Smooth muscle cell of the brain vasculature (primary cell): Measurements from ENCODE around the gene ACIN1.

ENCODE experiments used
- DNase-seq: peaks from one replicate; pipeline ENCODE4 v3.0.0-alpha.2; 2012; ENCODE audit warnings: low read depth, low spot score

ACIN1 gene

DNA sequence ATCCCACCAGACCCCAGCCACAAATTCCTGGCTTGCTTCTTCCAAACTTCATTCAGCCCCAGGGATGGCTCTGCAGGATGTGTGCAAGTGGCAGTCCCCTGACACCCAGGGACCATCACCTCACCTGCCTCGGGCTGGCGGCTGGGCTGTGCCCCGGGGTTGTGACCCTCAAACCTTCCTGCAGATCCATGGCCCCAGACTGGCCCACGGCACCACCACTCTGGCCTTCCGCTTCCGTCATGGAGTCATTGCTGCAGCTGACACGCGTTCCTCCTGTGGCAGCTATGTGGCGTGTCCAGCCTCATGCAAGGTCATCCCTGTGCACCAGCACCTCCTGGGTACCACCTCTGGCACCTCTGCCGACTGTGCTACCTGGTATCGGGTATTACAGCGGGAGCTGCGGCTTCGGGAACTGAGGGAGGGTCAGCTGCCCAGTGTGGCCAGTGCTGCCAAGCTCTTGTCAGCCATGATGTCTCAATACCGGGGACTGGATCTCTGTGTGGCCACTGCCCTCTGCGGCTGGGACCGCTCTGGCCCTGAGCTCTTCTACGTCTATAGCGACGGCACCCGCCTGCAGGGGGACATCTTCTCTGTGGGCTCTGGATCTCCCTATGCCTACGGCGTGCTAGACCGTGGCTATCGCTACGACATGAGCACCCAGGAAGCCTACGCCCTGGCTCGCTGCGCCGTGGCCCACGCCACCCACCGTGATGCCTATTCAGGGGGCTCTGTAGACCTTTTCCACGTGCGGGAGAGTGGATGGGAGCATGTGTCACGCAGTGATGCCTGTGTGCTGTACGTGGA is 52.6 kb downstream of the ACIN1 start, which contains the start of gene PSMB11:
Gene PSMB11 (plus strand): TSS at position 51 of the 804 bp plus-strand sequence. CDS start 14 bp downstream, at position 65.
- DNase-seq, result no peak

DNA sequence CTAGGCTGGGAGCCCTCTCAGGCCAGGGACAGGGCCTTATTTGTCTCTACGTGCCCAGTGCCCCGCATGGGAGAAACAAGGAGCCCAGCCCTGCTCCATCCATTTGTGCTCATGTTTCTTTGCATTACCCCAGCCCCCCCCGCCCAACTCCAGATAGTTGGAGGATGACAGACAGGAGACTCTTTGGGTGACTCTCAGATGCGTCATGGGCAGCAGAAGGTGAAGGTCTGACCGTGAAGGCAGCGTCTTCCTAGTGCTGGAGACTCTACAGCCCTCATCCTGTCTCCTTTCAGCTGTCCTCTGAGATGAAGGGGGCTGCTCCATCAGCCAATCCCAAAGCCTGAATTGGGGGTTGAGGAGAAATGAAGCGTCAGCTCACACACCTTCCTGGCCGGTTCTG is 53.2 kb downstream of the ACIN1 start:
- DNase-seq, result no peak

DNA sequence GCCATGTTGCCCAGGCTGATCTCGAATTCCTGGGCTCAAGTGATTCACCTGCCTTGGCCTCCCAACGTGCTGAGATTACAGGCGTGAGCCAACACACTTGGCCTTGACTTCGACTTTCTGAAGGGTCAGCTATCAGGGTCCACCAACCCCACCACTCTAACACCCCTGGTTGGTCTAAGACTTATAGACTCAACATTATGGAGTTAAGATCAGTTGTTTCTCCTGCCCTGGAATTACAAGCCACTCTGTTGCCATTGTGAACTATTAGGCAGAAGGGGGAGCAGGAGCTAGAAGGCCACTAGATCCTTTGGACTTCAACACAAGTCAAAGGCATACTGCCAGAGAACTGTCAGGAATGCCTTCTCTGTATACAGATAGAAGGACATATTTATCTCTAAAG is 54.8 kb downstream of the ACIN1 start:
- DNase-seq, result no peak

DNA sequence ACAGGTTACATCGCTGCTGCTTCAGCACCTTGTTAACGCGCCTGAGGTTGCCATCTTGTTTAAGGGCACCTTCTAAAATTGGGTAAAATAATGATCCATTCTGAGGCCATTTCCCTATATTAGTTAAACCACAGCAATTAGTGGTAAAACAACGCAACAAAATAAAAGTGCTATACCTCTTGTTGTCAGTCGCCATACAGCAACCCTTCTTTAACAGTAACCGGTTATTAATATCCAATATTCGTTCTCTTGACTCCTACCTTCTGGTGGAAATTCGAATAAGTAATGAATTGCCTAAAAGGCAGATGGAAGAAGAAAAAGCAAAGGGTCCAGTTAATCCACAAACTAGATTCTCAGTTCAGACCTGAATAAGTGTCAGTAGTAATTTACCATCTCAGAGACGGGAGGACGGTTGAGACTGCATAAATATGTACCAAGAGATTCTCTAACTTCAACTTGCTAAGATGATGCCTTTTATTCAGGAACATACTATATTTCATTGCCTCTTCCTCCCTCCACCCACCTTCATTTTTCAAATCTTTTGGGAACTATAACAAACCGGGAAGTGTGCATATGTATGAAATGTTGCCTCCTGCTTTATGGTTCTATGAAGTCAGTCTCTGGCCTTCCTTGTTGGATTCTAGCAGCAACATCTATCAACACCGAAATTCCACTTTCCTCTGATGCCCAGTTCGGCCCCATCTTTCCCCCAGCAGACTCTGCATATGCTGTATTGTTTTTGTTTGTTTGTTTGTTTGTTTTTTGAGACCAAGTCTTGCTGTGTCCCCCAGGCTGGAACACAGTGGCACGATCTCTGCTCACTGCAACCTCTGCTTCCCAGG is 59.4 kb downstream of the ACIN1 start:
- DNase-seq, result no peak

DNA sequence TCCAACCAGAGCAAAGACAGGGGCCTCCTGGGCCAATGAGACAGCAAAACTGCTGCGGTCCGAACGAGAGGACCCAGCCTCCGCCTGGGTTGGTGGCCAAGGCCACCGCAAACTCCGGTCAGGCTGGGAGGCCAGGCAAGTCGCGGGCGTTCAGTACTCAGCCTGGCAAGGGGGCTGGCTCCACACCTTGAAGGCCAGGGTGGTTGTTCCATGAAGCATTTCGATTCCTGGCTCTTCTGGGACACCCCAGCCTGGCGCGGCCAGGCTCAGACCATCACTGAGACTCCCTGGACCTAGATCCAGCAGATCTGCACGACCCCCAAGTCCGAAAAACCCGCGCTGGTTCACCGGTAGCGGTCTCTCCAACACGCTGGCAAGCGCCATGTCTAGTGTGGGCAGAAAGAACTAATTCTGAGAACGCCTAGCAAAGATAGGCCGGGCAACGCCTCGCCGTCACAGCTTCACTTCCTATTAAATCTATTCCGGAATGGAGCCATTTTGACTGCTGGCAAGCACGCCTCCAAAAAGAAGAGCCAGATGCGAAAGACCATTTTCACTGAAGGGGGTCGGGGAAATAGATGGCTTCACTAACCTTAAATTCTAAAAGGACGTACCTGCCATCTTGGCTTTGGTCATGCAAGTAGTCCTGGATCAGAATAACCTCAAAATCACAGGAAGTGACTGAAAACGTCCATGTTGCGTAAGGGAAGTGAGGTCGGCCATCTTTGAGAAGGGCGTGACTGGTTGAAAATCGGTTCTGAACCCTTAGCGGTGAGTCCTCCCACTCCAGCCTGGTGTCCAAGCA is 60.2 kb downstream of the ACIN1 start, which contains the start of gene PSMB5:
Gene PSMB5 (minus strand): TSS at position 403 of the 805 bp plus-strand sequence. CDS start 19 bp downstream, at position 384.
- peak; percentile 87 for DNase-seq

DNA sequence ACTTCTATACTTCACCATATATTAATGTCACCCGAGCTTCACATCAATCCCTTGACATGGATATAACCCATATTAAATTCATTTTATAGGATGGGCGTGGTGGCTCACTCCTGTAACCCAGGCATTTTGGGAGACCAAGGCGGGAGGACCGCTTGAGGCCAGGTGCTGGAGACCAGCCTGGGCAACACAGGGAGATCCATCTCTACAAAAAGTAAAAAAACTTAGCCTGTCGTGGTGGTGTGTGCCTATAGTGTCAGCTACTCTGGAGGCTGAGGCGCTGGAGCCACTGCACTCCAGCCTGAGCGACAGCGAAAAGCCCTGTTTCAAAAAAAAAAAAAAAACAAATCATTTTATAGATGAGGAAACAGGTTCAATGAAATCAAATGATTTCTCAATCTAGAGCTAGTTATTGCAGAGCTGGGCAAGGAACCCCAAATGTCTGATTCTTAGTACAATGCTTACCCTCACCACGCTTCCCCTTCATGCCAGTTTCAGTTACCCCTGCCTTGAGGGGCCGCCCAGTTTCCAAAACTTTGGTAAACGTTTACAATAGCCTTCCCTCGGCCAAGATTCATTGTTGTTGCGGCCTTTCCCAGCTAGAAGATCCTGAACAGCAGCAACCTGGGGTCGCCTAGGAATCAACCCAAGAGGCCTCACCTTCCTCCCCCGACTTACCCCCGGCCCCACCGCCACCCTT is 61.0 kb downstream of the ACIN1 start:
- no peak for DNase-seq

DNA sequence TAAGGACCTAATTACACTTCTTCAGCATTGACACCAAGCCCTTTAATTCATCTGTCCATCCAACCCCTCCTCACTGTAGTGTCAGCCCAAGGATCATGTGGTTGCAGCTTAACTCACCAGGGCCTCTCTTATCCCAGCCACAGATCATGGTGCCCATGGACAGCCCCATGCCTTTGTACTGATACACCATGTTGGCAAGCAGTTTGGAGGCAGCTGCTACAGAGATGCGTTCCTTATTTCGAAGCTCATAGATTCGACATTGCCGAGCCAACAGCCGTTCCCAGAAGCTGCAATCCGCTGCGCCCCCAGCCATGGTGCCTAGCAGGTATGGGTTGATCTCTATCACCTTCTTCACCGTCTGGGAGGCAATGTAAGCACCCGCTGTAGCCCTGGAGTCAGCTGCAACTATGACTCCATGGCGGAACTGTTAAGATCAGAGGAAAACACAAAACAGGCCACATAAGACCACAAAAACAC is 61.6 kb downstream of the ACIN1 start:
- DNase-seq, result no peak

DNA sequence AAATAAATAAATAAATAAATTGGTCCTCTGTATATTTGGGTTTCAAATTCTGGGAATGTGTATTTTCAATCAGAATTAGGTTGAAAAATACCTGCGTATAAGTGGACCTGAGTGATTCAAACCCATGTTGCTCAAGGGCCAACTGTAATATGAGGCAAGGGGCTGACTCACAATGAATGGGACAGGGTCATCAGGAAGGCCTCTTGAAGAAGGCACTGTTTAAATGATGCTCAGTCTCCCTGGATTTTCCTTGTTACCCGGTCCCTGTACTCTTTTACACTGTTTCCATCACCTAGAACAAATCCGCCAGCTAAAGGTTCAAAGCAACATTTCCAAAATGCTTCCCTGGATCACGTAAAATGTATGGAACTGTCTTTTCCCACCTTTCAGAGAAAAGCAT is 64.0 kb downstream of the ACIN1 start:
- DNase-seq, result no peak

DNA sequence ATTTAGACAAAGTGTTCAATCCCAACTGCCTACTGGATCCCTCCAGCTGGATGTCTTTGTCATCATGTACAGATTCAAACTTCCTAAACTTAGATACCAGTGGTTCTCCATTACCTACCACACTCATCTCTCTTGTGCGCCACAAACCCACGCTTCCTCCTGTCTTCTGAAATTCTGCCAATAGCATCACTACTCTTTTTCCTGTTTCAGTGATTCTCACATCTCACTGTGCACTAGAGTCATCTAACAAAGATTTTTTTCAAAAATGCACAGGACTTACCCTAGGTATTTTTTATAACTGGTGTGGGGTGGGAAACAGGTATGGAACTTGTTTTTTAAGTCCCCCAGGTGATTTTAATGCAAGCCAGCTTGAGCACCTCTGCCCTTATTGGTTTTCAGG is 66.1 kb downstream of the ACIN1 start:
- no peak for DNase-seq

DNA sequence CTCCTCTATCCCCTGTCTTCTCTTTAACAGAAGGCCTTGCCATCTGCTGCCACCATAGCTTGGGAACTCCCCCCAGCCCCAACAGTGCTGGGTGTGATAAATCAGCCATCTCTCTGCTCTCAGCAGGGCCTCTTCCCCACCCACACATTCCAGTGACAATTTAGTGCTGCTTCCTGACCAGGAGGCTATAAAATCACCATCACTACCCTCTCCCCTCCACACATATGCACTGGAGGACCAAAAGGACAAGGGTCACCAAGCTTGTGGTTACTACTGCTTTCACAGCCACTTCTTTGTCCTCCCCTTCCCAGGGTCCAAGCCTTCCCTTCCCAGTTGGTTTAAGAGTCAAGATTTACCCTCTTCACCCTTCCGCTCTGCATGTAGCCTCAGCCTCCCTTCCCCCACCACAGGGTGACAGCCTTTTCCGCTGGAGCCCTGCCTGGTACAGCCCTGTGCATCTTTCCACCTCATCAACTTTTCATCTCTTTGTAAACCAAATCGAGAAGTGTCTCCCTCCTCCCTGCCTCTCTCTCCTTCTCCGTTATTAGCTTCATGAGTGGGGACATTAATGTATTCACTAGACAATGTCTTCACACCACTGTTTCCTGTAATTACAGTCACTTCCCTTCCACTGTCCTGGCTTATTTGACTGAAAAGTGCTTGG is 69.7 kb downstream of the ACIN1 start:
- no peak for DNase-seq

DNA sequence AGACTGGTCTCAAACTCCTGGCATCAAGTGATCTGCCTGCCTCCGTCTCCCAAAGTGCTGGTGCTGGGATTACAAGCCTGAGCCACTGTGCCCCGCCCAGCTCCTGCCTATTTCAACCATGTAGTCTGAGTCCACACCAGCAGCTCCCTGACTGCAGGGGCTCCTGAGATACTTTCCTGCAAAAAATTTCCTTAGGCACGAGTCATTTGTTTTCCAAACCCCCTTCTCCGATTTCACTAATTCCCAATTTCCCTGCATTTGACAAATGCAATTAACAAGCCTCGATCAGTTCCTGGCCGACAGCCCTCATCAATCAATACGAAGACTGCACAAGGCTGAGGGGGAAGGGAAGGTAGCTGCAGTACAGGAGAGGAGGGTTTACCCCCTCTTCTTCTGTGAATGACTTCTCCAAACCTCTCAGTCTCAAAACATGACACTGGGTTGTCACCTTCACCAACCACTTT is 70.3 kb downstream of the ACIN1 start:
- DNase-seq, result no peak

DNA sequence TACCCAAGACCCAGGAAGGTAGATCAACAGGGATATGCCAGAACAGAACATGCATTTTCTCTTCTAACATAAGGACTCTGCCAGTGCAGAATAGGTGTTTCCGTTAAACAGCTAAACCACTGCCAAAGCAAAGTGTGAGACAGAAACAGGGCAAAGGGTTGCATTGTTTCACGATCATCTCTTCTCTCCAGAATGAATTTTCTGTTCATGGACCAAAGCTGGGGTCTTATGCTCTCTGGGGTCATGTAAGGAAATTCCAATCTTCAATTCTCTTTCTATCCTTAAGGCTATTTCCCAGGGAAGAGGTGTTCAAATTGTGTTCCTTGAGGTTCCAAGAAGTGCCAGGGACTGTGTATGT is 71.2 kb downstream of the ACIN1 start:
- no peak for DNase-seq

DNA sequence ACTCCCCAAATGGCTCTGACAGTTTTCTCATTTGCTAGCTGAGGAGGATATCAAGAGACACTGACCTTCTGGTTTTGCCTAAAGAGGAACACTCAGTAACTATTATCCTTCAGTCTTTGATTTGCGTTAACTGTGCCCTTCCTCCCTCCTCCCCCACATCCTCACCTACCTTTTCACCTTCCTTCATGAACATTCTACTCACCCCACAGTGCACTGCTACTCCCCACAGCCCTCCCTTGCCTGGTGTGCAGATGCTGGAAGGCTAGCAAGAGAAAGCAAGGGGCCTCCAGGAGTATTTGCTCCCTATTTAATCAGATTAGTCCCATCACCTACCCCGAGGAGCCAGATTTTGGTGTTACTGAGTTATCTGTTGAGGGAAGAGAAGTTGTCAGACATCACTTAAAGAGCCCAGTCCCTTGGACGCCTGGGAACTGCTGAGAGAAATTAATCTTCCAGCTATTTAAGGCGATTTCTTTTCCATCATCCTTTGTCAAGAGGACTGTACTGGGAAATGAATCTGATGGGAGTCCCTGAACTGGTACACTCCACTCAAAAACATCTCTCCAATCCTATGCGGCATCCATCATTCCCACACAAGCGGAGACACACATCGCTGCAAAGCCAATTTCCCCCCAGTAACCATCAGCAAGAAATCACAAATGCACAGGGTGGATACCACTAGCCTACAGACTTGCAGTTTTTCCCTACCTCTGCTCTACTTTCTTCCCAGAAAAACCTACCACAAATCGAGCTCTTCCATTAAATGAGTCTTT is 71.7 kb downstream of the ACIN1 start:
- DNase-seq, result no peak

DNA sequence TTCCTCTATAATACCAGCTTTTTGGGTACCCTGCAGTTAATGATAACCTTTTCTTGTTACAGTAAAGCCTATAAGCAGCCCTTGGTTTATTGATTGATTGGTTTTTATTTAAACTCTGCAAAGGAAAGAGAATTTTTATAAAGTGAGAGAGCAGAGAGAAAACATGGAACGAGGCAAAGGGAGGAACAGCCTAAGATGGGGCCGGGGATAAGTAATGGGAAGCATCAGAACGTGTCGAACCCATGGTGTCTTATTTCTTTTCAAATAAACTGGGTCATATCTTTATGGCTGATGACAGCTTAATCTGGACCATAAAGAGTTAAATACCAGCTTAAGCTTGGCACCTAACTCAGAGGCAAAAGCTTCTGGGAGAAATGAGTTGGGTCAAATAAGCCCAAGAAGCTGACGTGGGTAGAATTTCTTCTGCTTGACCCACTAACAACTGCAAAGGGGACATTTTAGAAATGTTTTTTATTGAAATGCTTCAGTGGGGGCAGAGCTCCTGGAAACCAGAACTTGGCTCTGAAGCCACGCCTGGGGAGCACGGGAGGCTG is 73.0 kb downstream of the ACIN1 start:
- no peak for DNase-seq

DNA sequence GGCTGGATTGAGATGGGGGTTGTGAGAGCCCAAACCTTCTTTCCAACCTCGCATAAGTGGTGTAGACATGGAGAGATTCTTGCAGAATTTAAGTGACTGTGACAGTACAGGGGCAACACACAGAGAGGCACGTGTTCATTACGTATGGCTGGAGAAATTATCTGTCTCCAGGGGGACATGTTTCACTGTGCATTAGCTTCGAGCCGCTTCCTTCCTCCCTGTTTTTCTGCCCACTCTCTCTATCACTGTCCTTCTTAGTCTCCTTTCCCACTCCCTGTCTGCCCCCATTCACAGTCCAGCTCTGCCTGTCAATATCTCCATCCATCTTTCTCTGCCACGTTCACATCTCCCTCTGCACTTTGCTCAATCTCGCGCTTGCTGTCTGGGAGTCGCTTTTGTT is 73.5 kb downstream of the ACIN1 start:
- no peak for DNase-seq

DNA sequence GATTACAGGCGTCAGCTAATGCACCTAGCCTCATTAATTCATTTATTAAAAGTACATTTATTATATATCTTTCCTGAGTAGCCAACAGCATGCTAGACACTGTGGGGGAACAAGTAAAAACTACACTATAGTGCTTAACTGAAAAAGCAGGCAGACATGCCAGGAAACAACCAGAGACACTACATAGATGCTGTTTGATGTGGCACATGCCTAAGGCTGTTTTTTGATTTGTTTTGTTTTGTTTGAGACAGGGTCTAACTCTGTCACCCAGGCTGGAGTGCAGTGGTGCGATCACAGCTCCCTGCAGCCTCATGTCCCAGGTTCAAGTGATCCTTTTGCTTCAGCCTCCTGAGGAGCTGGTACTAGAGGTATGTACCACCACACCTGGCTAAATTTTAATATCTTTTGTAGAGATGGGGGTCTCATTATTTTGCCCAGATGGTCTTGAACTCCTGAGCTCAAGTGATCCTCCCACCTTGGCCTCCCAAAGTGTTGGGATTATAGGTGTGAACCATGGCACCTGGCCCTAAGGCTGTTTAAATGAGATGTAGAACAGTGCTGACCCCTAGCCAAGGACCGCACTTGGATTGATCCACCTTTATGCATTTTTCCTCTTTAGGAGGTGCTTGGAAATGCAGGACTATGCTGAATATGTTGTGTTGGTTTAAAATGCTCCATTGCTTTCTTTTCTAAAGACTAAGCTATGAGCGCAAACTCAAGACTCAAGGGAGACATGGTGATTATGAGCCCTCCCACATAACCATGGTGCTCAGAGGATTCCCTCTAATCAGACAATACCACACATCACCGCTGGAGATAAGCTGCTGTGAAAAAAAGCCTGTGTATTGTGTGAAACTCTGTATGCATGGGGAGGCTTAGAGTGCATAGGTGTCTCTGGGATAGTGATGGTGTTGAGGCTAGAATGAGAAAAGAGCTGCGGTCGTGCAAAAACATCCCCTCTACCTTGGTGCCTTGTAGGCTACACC is 74.5 kb downstream of the ACIN1 start:
- DNase-seq, result no peak

DNA sequence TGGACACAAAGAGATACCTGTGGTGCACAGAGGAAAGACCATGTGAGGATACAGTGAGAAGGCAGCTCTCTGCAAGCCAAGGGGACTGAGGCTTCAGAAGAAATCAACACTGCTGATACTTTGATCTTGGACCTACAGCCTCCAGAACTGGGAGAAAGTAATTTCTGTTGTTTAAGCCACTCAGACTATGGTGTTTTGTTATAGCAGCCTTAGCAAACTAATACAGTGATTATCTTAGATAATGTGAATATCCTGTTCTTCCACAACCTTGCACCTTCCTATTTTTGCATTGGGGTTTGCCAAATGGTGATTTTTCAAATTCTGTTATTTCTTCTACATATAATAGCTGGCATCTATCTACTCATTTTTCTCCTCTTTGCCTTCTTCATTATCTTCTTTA is 76.8 kb downstream of the ACIN1 start:
- no peak for DNase-seq

DNA sequence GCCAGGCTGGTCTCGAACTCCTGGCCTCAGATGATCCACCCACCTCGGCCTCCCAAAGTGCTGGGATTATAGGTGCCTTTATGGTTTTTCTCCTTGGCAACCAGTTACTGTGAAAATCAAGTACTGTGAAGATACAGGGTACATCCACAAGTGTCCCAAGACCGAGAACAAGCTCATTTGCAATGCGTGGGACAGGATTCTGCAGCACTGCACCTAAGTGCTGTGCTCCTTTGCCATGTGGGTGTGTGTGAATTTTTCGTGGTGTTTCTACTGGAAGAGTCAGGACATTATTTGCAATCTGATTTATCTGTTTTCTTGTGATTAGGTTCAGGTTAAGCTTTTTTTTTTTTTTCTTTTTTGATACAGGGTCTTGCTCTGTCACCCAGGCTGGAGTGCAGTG is 77.8 kb downstream of the ACIN1 start:
- no peak for DNase-seq
